Gastrocnemius medialis (tissue), 4 donors: ENCODE measurements around the gene DUOXA2. TPM values are rescaled to one million over a fixed set of nuclear protein-coding genes. Genes with fewer than 3 reads are reported as not detected.
"Not testable (repeated sequence)": the region's sequence is repeated elsewhere in the genome, so short reads cannot be mapped to it uniquely, and the experiment has no call there.

Source experiments
- ATAC-seq, 2 donors: fragments of 150-250 bp; one replicate each; pipeline ENCODE4 v1.9.1; 2016
- DNase-seq, 2 donors: peaks; one replicate each; pipeline ENCODE4 v3.0.0-alpha.2; 2019
- H3K27ac ChIP-seq, 4 donors: fragments of 200-600 bp; sonication (generic); 1 replicate in 1 of 4; 2 replicates in 3 of 4; pipeline ENCODE4 v1.5.1; 2016 to 2018; ENCODE audit warnings: mild to moderate bottlenecking in 2 of 4, moderate library complexity in 1 of 4
- H3K27me3 ChIP-seq, 3 donors: fragments of 200-600 bp; sonication (generic) in 2 of 3; 1 replicate in 1 of 3; 2 replicates in 2 of 3; pipeline versions ENCODE4 v1.5.1 to v1.6.0; 2016 to 2019; ENCODE audit warnings: mild to moderate bottlenecking in 1 of 3, moderate library complexity in 1 of 3
- H3K36me3 ChIP-seq, 2 donors: fragments of 200-600 bp; sonication (generic) in 1 of 2; one replicate each; pipeline ENCODE4 v1.5.1; 2017 to 2018
- H3K4me1 ChIP-seq, 2 donors: fragments of 200-600 bp; sonication (generic) in 1 of 2; one replicate each; pipeline ENCODE4 v1.5.1; 2016 to 2017; ENCODE audit warnings: mild to moderate bottlenecking in 2 of 2
- H3K4me3 ChIP-seq, 4 donors: fragments of 200-600 bp; sonication (generic) in 3 of 4; 1 replicate in 1 of 4; 2 replicates in 3 of 4; pipeline ENCODE4 v1.5.1; 2016 to 2019; ENCODE audit warnings: mild to moderate bottlenecking in 2 of 4
- H3K9me3 ChIP-seq, 3 donors: fragments of 200-600 bp; sonication (generic) in 2 of 3; 1 replicate in 1 of 3; 2 replicates in 2 of 3; pipeline ENCODE4 v1.5.1; 2016 to 2019
- CTCF ChIP-seq, 5 experiments: fragments of 450-650 bp in 3 of 5; fragments of 200-600 bp in 2 of 5; sonication (generic) in 2 of 5; IDR thresholded peaks in 4 of 5; conservative IDR thresholded peaks in 1 of 5; 1 replicate in 4 of 5; 2 replicates in 1 of 5; pipeline ENCODE4 v1.5.1; 2016 to 2019; ENCODE audit warnings: antibody characterized with exemption in 5 of 5, mild to moderate bottlenecking in 3 of 5, moderate library complexity in 3 of 5
- POLR2A ChIP-seq, 2 donors: fragments of 450-650 bp; IDR thresholded peaks; one replicate each; pipeline ENCODE4 v1.6.1; 2017; ENCODE audit warnings: antibody characterized with exemption in 2 of 2, mild to moderate bottlenecking in 2 of 2, moderate library complexity in 2 of 2
- in situ Hi-C, 4 donors: fragments of 200-750 bp; cut with MboI; loops; one replicate each; pipeline versions ENCODE4 v1.15.0 to v1.8.0; 2017; ENCODE audit warnings: low sequenced_read_pairs in 4 of 4
- intact Hi-C: fragments of 100-400 bp; cut with DNase I; formaldehyde crosslinking; loops from one replicate; pipeline ENCODE4 v1.15.1; 2023; ENCODE audit warnings: low total_unique reads
- total RNA-seq, 4 donors: library from RNA; depleted of rRNA; stranded (reverse); fragments of >200 nt; gene quantifications; one replicate each; pipeline versions ENCODE4 v1.1.0 to v1.2.3, GENCODE V29; 2016

DUOXA2 gene
- total RNA-seq, 4 donors from 2014 or later, result not detected

GRCh38 chr15:45099549-45100165 lies 14.5 kb upstream of the DUOXA2 start:
- intact Hi-C loops (no loop called here), in situ Hi-C loops (no loop called here)
- no peaks in the 10 kb centered on the region for H3K4me1 ChIP-seq
- H3K9me3 ChIP-seq, result no peaks in the 10 kb centered on the region
- H3K4me3 ChIP-seq, result no peak overlapping the region
- H3K27ac ChIP-seq, result no peak overlapping the region
- no peaks in the 10 kb centered on the region for H3K27me3 ChIP-seq
- H3K36me3 ChIP-seq, result no peaks in the 10 kb centered on the region
- no peak for ATAC-seq
- DNase-seq, result no peak
- TF ChIP-seq POLR2A (IDR thresholded peaks at IDR 0.05) (no peak), CTCF (IDR thresholded peaks at IDR 0.05 in 4 of 5, conservative IDR thresholded peaks at IDR 0.05 in 1 of 5) (no peak)

DNA sequence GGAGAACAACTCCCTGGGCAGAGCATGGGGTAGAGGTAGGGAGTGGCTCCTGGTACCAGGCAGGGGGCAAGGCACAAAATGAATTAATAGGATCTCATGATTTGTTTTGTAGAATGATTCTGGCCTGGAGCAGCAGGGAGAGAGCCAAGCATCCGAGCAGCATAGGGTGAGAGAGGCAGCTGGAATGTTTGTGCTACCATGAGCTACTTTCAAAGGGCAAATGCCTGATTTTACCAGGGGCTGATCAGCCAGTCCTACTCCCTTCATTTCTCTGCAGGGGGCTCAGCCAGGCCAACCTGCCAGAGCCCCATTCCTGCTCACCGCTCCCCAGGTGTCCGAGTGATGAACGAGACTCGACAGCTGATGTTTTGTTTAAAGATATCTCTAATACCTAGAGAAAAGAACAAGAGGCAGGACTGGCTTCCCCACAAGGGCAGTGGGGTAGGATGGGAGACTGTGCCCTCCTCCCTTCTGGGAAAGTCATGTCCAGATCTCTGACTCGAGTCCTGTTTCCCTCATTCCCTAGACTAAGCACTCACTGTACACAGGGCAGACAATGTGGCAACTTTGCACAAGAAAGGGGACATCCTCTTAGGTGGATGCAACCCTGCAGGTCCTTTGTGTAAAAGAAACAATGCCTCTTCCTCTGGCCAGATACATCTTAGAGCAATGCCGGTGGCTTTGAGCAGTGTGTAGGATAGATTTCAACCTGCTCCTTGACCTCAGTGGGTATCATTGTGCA lies 13.1 kb upstream of the DUOXA2 start:
- TF ChIP-seq POLR2A (IDR thresholded peaks at IDR 0.05), result no peak
- no peak for TF ChIP-seq CTCF (IDR thresholded peaks at IDR 0.05 in 4 of 5, conservative IDR thresholded peaks at IDR 0.05 in 1 of 5)
- no peak for ATAC-seq

GRCh38 chr15:45101749-45102148 lies 12.4 kb upstream of the DUOXA2 start:
- Histone ChIP-seq H3K4me3 (no peak overlapping the region), H3K36me3 (no peaks in the 10 kb centered on the region), H3K27ac (no peak overlapping the region), H3K4me1 (no peaks in the 10 kb centered on the region), H3K9me3 (no peaks in the 10 kb centered on the region), H3K27me3 (no peaks in the 10 kb centered on the region)
- intact Hi-C loops (no loop called here), in situ Hi-C loops (no loop called here)
- TF ChIP-seq POLR2A (IDR thresholded peaks at IDR 0.05) (no peak), CTCF (IDR thresholded peaks at IDR 0.05 in 4 of 5, conservative IDR thresholded peaks at IDR 0.05 in 1 of 5) (no peak)
- DNase-seq (no peak), ATAC-seq (no peak)

More for the DNA sequence above, 13.1 kb upstream of the DUOXA2 start:
- Histone ChIP-seq H3K36me3 (no peaks in the 10 kb centered on the region), H3K27ac (no peak overlapping the region), H3K27me3 (no peaks in the 10 kb centered on the region), H3K4me3 (no peak overlapping the region), H3K9me3 (no peaks in the 10 kb centered on the region), H3K4me1 (no peaks in the 10 kb centered on the region)
- intact Hi-C loops, result no loop called here
- DNase-seq, result no peak
- in situ Hi-C loops, result no loop called here

DNA sequence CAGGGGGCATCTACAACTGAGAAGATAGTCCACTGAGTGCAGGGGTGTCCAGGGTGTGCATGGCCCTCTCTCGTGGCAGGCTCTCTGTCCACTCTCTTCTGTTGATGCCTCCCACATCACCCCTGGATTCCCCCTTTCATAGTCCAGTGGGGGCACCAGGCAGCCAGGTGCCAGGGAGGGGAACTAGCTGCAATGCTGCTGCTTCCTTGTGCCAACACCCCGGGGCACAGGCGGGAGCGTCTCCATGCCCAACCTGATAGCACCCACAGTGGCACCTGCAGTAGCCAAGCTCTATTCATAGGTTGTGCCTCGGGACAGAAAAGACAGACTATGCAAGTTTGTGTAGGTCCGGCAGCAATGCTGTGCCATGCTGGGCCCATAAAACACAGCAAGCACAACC lies 11.9 kb upstream of the DUOXA2 start:
- intact Hi-C loops (no loop called here), in situ Hi-C loops (no loop called here)
- Histone ChIP-seq H3K36me3 (no peaks in the 10 kb centered on the region), H3K27ac (no peak overlapping the region), H3K4me3 (no peak overlapping the region), H3K4me1 (no peaks in the 10 kb centered on the region), H3K27me3 (no peaks in the 10 kb centered on the region), H3K9me3 (no peaks in the 10 kb centered on the region)
- TF ChIP-seq POLR2A (IDR thresholded peaks at IDR 0.05) (no peak), CTCF (IDR thresholded peaks at IDR 0.05 in 4 of 5, conservative IDR thresholded peaks at IDR 0.05 in 1 of 5) (no peak)
- DNase-seq (no peak), ATAC-seq (no peak)

DNA sequence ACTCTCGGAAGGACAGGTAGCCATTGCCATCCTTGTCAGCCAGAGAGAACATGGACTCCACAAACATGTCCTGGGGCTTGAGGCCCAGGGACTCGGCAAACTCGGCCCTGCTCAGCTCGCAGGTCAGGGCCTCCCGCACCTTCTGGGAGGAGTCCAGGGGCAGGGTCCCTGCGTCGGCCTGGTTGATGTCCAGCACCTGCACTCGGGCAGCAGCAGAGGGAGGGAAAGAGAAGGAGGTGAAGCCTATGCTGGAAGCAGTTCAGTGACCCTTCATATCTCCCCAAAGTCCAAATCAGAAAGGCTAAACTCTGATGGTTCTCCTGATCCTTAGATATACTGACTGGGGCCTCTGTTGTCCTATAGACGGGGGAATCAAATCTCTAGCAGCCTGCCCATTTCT lies 10.0 kb upstream of the DUOXA2 start:
- in situ Hi-C loops, H3K27me3 ChIP-seq, H3K4me3 ChIP-seq, H3K27ac ChIP-seq, H3K9me3 ChIP-seq, H3K36me3 ChIP-seq, ATAC-seq, H3K4me1 ChIP-seq, DNase-seq, intact Hi-C loops: not testable (repeated sequence)
